HG03135 (cell line): ENCODE measurements around the gene C1QTNF4.
A peak's percentile ranks its signal among the peaks of the same experiment; 100 is the strongest.
"Not testable (repeated sequence)": the region's sequence is repeated elsewhere in the genome, so short reads cannot be mapped to it uniquely, and the experiment has no call there.

Experiments used
- ATAC-seq: cut with Tn5 transposase; IDR thresholded peaks from one replicate; pipeline ENCODE4 v1.9.1; 2021; ENCODE audit warnings: mild to moderate bottlenecking, moderate library complexity; ENCODE audit not compliant: unreplicated experiment

C1QTNF4 gene

GRCh38 chr11:47569646-47570045, 24.6 kb downstream of the C1QTNF4 start:
- ATAC-seq, result no peak

GRCh38 chr11:47566149-47566698, 28.0 kb downstream of the C1QTNF4 start:
- peak; percentile 20 for ATAC-seq

GRCh38 chr11:47565340-47566148, 28.7 kb downstream of the C1QTNF4 start, which contains the start of gene PTPMT1:
TSS of gene PTPMT1 (plus strand) at chr11:47565599. CDS start at chr11:47565623, 24 bp downstream.
- peak; percentile 82 for ATAC-seq

GRCh38 chr11:47564933-47565339, 29.3 kb downstream of the C1QTNF4 start:
- peak; percentile 9 for ATAC-seq

- not testable (repeated sequence) for ATAC-seq
Measured at GRCh38 chr11:47564366-47564765, 29.8 kb downstream of the C1QTNF4 start.

GRCh38 chr11:47562393-47562792, 31.8 kb downstream of the C1QTNF4 start:
- ATAC-seq, result not testable (repeated sequence)

GRCh38 chr11:47560426-47560825, 33.8 kb downstream of the C1QTNF4 start:
- no peak for ATAC-seq

- ATAC-seq, result no peak
Measured at GRCh38 chr11:47558695-47559094, 35.5 kb downstream of the C1QTNF4 start.

GRCh38 chr11:47557004-47557403, 37.2 kb downstream of the C1QTNF4 start:
- ATAC-seq, result not testable (repeated sequence)

GRCh38 chr11:47553406-47553743, 40.8 kb downstream of the C1QTNF4 start:
- peak; percentile 18 for ATAC-seq

GRCh38 chr11:47552566-47553405, 41.4 kb downstream of the C1QTNF4 start, which contains the start of gene CELF1:
TSS of gene CELF1 (minus strand) at chr11:47553132. CDS start at chr11:47499523, 53,609 bp downstream.
- ATAC-seq, result peak; percentile 90

- ATAC-seq, result no peak
Measured at GRCh38 chr11:47552056-47552565, 42.1 kb downstream of the C1QTNF4 start.

- no peak for ATAC-seq
Measured at GRCh38 chr11:47551086-47551485, 43.1 kb downstream of the C1QTNF4 start.

- no peak for ATAC-seq
Measured at GRCh38 chr11:47550288-47551047, 43.7 kb downstream of the C1QTNF4 start.

- not testable (repeated sequence) for ATAC-seq
Measured at GRCh38 chr11:47546274-47546673, 47.9 kb downstream of the C1QTNF4 start.

GRCh38 chr11:47545298-47545697, 48.9 kb downstream of the C1QTNF4 start:
- no peak for ATAC-seq

- no peak for ATAC-seq
Measured at GRCh38 chr11:47541070-47541469, 53.1 kb downstream of the C1QTNF4 start.

- no peak for ATAC-seq
Measured at GRCh38 chr11:47539681-47540039, 54.6 kb downstream of the C1QTNF4 start.
